H9 (cell line): ENCODE data around the gene RBBP4. TPM values are rescaled to one million over a fixed set of nuclear protein-coding genes. Genes with fewer than 3 reads are reported as not detected.

Source experiments
- DNase-seq: peaks from one replicate; pipeline ENCODE4 v3.0.0-alpha.2; 2017
- H2AFZ ChIP-seq: one replicate; pipeline ENCODE4 v1.6.1; 2013; ENCODE audit warnings: mild to moderate bottlenecking, low read length, control low read depth, moderate library complexity
- H2AK5ac ChIP-seq: 2 replicates; pipeline ENCODE4 v1.6.1; 2013; ENCODE audit warnings: low read length, control low read depth, mixed read lengths; ENCODE audit not compliant: insufficient read length
- H2BK120ac ChIP-seq: one replicate; pipeline ENCODE4 v1.6.1; 2013; ENCODE audit warnings: low read depth, mild to moderate bottlenecking, low read length, control low read depth, inconsistent platforms; ENCODE audit not compliant: poor library complexity, severe bottlenecking
- H2BK12ac ChIP-seq: 2 replicates; pipeline ENCODE4 v1.6.1; 2013; ENCODE audit warnings: low read length, control low read depth, mixed read lengths, low read depth; ENCODE audit not compliant: insufficient read length
- H2BK15ac ChIP-seq: 2 replicates; pipeline ENCODE4 v1.6.1; 2013; ENCODE audit warnings: low read depth, low read length, control low read depth
- H2BK20ac ChIP-seq: one replicate; pipeline ENCODE4 v1.6.1; 2013; ENCODE audit warnings: low read depth, mild to moderate bottlenecking, low read length, control low read depth, inconsistent platforms; ENCODE audit not compliant: poor library complexity, severe bottlenecking
- H2BK5ac ChIP-seq: 2 replicates; pipeline ENCODE4 v1.6.1; 2013; ENCODE audit warnings: low read length, control low read depth, mixed read lengths; ENCODE audit not compliant: insufficient read length
- H3K14ac ChIP-seq: 2 replicates; pipeline ENCODE4 v1.6.1; 2013; ENCODE audit warnings: low read length, control low read depth; ENCODE audit not compliant: insufficient read depth
- H3K18ac ChIP-seq: 2 replicates; pipeline ENCODE4 v1.6.1; 2013; ENCODE audit warnings: low read depth, mild to moderate bottlenecking, mixed read lengths, low read length, control low read depth; ENCODE audit not compliant: insufficient read length
- H3K23ac ChIP-seq: 2 replicates; pipeline ENCODE4 v1.6.1; 2013; ENCODE audit warnings: low read length, control low read depth, mixed read lengths, low read depth; ENCODE audit not compliant: insufficient read length
- H3K23me2 ChIP-seq: 2 replicates; pipeline ENCODE4 v1.6.1; 2013; ENCODE audit warnings: low read depth, mild to moderate bottlenecking, mixed read lengths, low read length, control low read depth; ENCODE audit not compliant: insufficient read length, poor library complexity, severe bottlenecking
- H3K27ac ChIP-seq: 2 replicates; pipeline ENCODE4 v1.5.1; 2013; ENCODE audit warnings: low read length, control low read depth, mixed read lengths, low read depth; ENCODE audit not compliant: insufficient read length
- H3K27me3 ChIP-seq: 2 replicates; pipeline ENCODE4 v1.6.1; 2013; ENCODE audit warnings: low read length, control low read depth, inconsistent platforms; ENCODE audit not compliant: insufficient read depth
- H3K4ac ChIP-seq: 2 replicates; pipeline ENCODE4 v1.6.1; 2013; ENCODE audit warnings: low read depth, mild to moderate bottlenecking, control low read depth, inconsistent platforms, low read length, moderate library complexity
- H3K4me1 ChIP-seq: 2 replicates; pipeline ENCODE4 v1.6.1; 2013; ENCODE audit warnings: low read length, control low read depth, inconsistent platforms; ENCODE audit not compliant: insufficient read depth
- H3K4me2 ChIP-seq: 2 replicates; pipeline ENCODE4 v1.6.1; 2013; ENCODE audit warnings: low read length, control low read depth, mixed read lengths; ENCODE audit not compliant: insufficient read length, insufficient read depth
- H3K56ac ChIP-seq: 2 replicates; pipeline ENCODE4 v1.6.1; 2013; ENCODE audit warnings: low read depth, mild to moderate bottlenecking, mixed read lengths, low read length, control low read depth; ENCODE audit not compliant: insufficient read length
- H3K79me1 ChIP-seq: 2 replicates; pipeline ENCODE4 v1.6.1; 2013; ENCODE audit warnings: low read depth, mild to moderate bottlenecking, moderate library complexity, low read length, control low read depth, inconsistent platforms; ENCODE audit not compliant: insufficient read depth, poor library complexity, severe bottlenecking
- H3K79me2 ChIP-seq: 2 replicates; pipeline ENCODE4 v1.6.1; 2013; ENCODE audit warnings: low read length, control low read depth, inconsistent platforms; ENCODE audit not compliant: insufficient read depth
- H3K9ac ChIP-seq: 2 replicates; pipeline ENCODE4 v1.6.1; 2013; ENCODE audit warnings: low read length, control low read depth, mixed read lengths; ENCODE audit not compliant: insufficient read length; ENCODE audit errors: extremely low read depth
- H3K9me3 ChIP-seq: one replicate; pipeline ENCODE4 v1.6.1; 2013; ENCODE audit warnings: low read depth, low read length, inconsistent platforms; ENCODE audit not compliant: control insufficient read depth
- H3T11ph ChIP-seq: one replicate; pipeline ENCODE4 v1.6.1; 2013; ENCODE audit warnings: mild to moderate bottlenecking, low read length, control low read depth, inconsistent platforms
- H4K20me1 ChIP-seq: one replicate; pipeline ENCODE4 v1.6.1; 2013; ENCODE audit not compliant: control insufficient read depth, insufficient read length, insufficient read depth
- H4K5ac ChIP-seq: 2 replicates; pipeline ENCODE4 v1.6.1; 2013; ENCODE audit warnings: low read depth, mild to moderate bottlenecking, mixed read lengths, low read length, control low read depth; ENCODE audit not compliant: insufficient read length
- H4K8ac ChIP-seq: replicated peaks from 2 replicates; pipeline ENCODE4 v1.6.1; 2013; ENCODE audit warnings: low read length, control low read depth, mixed read lengths, low read depth; ENCODE audit not compliant: insufficient read length
- H4K91ac ChIP-seq: 2 replicates; pipeline ENCODE4 v1.6.1; 2013; ENCODE audit warnings: low read depth, mild to moderate bottlenecking, moderate library complexity, mixed read lengths, low read length, control low read depth; ENCODE audit not compliant: insufficient read length
- H3K27ac Mint-ChIP-seq, 3 experiments: 2 replicates in 2 of 3; 3 replicates in 1 of 3; pipeline ENCODE4 v1.8.0; 2020 to 2021; ENCODE audit warnings: mixed read lengths in 3 of 3, mild to moderate bottlenecking in 1 of 3, moderate library complexity in 1 of 3
- H3K27me3 Mint-ChIP-seq: 2 replicates; pipeline ENCODE4 v1.8.0; 2021; ENCODE audit warnings: low read depth, mild to moderate bottlenecking, moderate library complexity, mixed read lengths
- H3K36me3 Mint-ChIP-seq, 3 experiments: 2 replicates in 2 of 3; 3 replicates in 1 of 3; pipeline ENCODE4 v1.8.0; 2020 to 2021; ENCODE audit warnings: low read depth in 3 of 3, mixed read lengths in 3 of 3; ENCODE audit not compliant: insufficient read depth in 1 of 3
- H3K4me1 Mint-ChIP-seq, 2 experiments: 2 replicates each; pipeline ENCODE4 v1.8.0; 2020; ENCODE audit warnings: mixed read lengths in 2 of 2
- H3K4me3 Mint-ChIP-seq, 2 experiments: 2 replicates in 1 of 2; 3 replicates in 1 of 2; pipeline ENCODE4 v1.8.0; 2020 to 2021; ENCODE audit warnings: mild to moderate bottlenecking in 2 of 2, mixed read lengths in 2 of 2, moderate library complexity in 1 of 2
- H3K9me3 Mint-ChIP-seq, 2 experiments: 2 replicates in 1 of 2; 3 replicates in 1 of 2; pipeline ENCODE4 v1.8.0; 2020; ENCODE audit warnings: mild to moderate bottlenecking in 2 of 2, mixed read lengths in 2 of 2, moderate library complexity in 1 of 2
- WGBS: extraction: QIAGEN DNeasy Blood & Tissue Kit; methylation state at CpG from one replicate; pipeline ENCODE4 v1.1.7; 2013; ENCODE audit warnings: missing lambda C conversion rate, low lambda C conversion rate, mixed read lengths; ENCODE audit not compliant: insufficient read length; ENCODE audit errors: extremely low coverage; 5-methylcytosine and 5-hydroxymethylcytosine counted together
- total RNA-seq: library from RNA; stranded (reverse); gene quantifications from 2 replicates; pipeline ENCODE4 v1.2.1, GENCODE V29; 2021
- TF ChIP-seq, protein P1 (sequence below): fragments of 200-600 bp; sonication (generic); conservative IDR thresholded peaks from 3 replicates; pipeline ENCODE4 v1.8.0; 2021; ENCODE audit warnings: antibody characterized with exemption, mild to moderate bottlenecking

RBBP4 gene
- total RNA-seq, 1 experiment from 2014 or later, result 416 TPM

DNA sequence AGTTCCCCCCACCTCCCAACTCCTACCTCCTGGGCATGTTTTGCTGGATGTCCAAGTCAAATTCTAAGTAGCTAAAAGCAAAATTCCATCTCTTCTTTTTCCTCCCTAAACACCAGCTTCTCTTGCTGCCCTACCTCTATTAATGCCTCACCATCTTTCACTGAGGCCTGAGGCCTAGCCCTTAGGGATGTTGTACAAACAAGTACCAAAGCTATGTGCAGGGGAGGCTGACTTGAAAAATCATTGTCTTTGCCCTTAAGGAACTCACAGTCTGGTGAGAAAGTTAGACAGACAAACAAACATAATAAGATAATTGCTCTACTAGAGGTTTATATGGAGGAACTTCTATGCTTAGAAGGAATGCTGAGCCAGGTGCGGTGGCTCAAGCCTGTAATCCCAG, 76.9 kb downstream of the RBBP4 start:
- Histone ChIP-seq H3K4me1 (no peaks in the 10 kb centered on the region; the same call in 1 of the 2 replicates), H2BK20ac (no peak overlapping the region), H3K27me3 (no peaks in the 10 kb centered on the region), H3K4me2 (no peak overlapping the region), H3K14ac (no peak overlapping the region), H3K9me3 (no peaks in the 10 kb centered on the region), H3K23ac (no peak overlapping the region), H2BK15ac (no peak overlapping the region), H2AK5ac (no peak overlapping the region), H2BK12ac (no peak overlapping the region), H3K79me2 (no peaks in the 10 kb centered on the region), H2BK120ac (no peak overlapping the region), H4K8ac (no peak overlapping the region), H4K20me1 (no peaks in the 10 kb centered on the region), H2BK5ac (no peak overlapping the region), H3K23me2 (no peaks in the 10 kb centered on the region), H3T11ph (no peak overlapping the region), H3K27ac (no peak overlapping the region), H4K91ac (no peak overlapping the region), H2AFZ (no peak overlapping the region), H4K5ac (no peak overlapping the region), H3K18ac (no peak overlapping the region), H3K56ac (no peak overlapping the region), H3K79me1 (no peaks in the 10 kb centered on the region), H3K9ac (no peak overlapping the region), H3K4ac (no peak overlapping the region)
- H3K4me3 Mint-ChIP-seq, result no peak overlapping the region
- H3K9me3 Mint-ChIP-seq, result no peaks in the 10 kb centered on the region
- TF ChIP-seq, protein P1, sequence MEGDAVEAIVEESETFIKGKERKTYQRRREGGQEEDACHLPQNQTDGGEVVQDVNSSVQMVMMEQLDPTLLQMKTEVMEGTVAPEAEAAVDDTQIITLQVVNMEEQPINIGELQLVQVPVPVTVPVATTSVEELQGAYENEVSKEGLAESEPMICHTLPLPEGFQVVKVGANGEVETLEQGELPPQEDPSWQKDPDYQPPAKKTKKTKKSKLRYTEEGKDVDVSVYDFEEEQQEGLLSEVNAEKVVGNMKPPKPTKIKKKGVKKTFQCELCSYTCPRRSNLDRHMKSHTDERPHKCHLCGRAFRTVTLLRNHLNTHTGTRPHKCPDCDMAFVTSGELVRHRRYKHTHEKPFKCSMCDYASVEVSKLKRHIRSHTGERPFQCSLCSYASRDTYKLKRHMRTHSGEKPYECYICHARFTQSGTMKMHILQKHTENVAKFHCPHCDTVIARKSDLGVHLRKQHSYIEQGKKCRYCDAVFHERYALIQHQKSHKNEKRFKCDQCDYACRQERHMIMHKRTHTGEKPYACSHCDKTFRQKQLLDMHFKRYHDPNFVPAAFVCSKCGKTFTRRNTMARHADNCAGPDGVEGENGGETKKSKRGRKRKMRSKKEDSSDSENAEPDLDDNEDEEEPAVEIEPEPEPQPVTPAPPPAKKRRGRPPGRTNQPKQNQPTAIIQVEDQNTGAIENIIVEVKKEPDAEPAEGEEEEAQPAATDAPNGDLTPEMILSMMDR, result no peak
- peaks cover 12% of the 10 kb centered on the region for H3K27me3 Mint-ChIP-seq
- no peak for DNase-seq
- peaks cover 18 to 22% of the 10 kb centered on the region in 2 experiments for H3K4me1 Mint-ChIP-seq
- WGBS, result no CpG with 5 or more reads among the region's 1 CpG
- no peaks in the 10 kb centered on the region for H3K36me3 Mint-ChIP-seq
- H3K27ac Mint-ChIP-seq, result no peak overlapping the region
